ENCODE data around the gene CYP26C1. TPM values are rescaled to one million over a fixed set of nuclear protein-coding genes. Genes with fewer than 3 reads are reported as not detected.

The CYP26C1 gene
- total and polyA plus RNA-seq, 2 donors, result not detected

- WGBS, result 21% methylated on average over 45 of the region's 45 CpGs
- Histone ChIP-seq H3K27ac (ENCODE audit: low read depth) (no peak overlapping the region), H3K4me1 (ENCODE audit: insufficient read depth) (peaks cover 1% of the 10 kb centered on the region), H3K4me3 (ENCODE audit: low read depth, low read length) (no peak overlapping the region), H3K36me3 (ENCODE audit: insufficient read depth) (no peaks in the 10 kb centered on the region)
- DNase-seq (ENCODE audit: extremely low spot score), result no peak
These were observed 442 bp downstream of the CYP26C1 start for GRCh38 chr10:93060887-93061593.

GRCh38 chr10:93061594-93062513 is 1.3 kb downstream of the CYP26C1 start:
- Histone ChIP-seq H3K36me3 (ENCODE audit: insufficient read depth) (no peaks in the 10 kb centered on the region), H3K4me3 (ENCODE audit: low read depth, low read length) (peak overlapping the region; percentile 8), H3K27ac (ENCODE audit: low read depth) (no peak overlapping the region), H3K4me1 (ENCODE audit: insufficient read depth) (peaks cover 1% of the 10 kb centered on the region)
- DNase-seq (ENCODE audit: extremely low spot score), result no peak
- WGBS, result 7% methylated on average over 57 of the region's 57 CpGs

DNA sequence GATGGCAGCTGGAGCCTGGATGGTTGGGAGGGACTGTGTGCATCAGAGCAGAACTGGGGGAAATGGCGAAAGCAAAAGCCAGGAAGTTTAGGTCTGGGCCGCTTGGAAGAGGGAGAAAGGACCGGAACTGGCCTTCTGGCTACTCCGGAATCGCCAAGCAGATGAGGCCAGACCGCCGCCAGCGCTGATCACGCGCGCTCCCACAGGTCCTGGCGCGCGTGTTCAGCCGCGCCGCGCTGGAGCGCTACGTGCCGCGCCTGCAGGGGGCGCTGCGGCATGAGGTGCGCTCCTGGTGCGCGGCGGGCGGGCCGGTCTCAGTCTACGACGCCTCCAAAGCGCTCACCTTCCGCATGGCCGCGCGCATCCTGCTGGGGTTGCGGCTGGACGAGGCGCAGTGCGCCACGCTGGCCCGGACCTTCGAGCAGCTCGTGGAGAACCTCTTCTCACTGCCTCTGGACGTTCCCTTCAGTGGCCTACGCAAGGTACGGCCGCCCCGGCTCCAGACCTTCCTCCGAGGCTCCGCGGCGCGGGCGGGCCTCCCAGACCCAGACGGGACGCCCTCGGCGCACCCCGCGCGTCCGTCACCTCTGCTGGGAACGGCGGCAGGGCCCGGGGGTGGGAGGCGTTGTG is 2.0 kb downstream of the CYP26C1 start:
- Histone ChIP-seq H3K4me3 (ENCODE audit: low read depth, low read length) (peak overlapping the region; percentile 8), H3K36me3 (ENCODE audit: insufficient read depth) (no peaks in the 10 kb centered on the region), H3K4me1 (ENCODE audit: insufficient read depth) (peaks cover 1% of the 10 kb centered on the region), H3K27ac (ENCODE audit: low read depth) (no peak overlapping the region)
- no peak for DNase-seq (ENCODE audit: extremely low spot score)
- WGBS, result under 1% methylated on average over 68 of the region's 68 CpGs

- no peak overlapping the region for H3K27ac ChIP-seq (ENCODE audit: low read depth)
- peaks cover 1% of the 10 kb centered on the region for H3K4me1 ChIP-seq (ENCODE audit: insufficient read depth)
- 12% methylated on average over 43 of the region's 43 CpGs for WGBS
- no peak overlapping the region for H3K4me3 ChIP-seq (ENCODE audit: low read depth, low read length)
- no peaks in the 10 kb centered on the region for H3K36me3 ChIP-seq (ENCODE audit: insufficient read depth)
- DNase-seq (ENCODE audit: extremely low spot score), result no peak
These were observed 2.8 kb downstream of the CYP26C1 start for GRCh38 chr10:93063144-93063976.

DNA sequence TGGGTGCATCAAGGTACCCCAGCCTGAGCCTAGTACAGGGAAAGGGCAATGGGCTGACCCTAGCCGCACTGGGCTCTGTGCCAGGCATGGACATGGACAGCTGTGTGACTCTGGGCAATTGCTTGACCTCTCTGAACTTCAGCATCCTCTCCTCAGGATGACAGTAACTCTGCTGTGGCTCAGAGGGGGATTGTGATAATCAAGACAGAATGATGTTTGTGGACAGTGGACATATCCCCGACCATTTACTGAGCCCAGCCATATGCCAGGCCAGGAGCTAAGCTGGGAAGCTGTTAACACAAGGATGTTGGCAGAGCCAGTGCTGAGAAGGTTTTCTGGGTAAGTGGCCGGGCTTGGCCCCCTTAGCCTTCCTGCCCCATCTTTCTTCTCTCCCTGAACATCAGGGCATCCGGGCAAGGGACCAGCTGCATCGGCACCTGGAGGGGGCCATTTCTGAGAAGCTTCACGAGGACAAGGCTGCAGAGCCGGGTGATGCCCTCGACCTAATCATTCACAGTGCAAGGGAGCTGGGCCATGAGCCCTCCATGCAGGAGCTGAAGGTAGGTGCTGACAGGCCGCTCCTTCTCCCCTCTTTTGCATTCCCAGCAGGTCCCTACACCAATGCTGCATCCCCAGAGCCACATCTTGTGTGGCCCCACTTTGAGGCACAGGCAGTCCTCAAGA is 3.5 kb downstream of the CYP26C1 start:
- Histone ChIP-seq H3K4me1 (ENCODE audit: insufficient read depth) (peaks cover 1% of the 10 kb centered on the region), H3K36me3 (ENCODE audit: insufficient read depth) (no peaks in the 10 kb centered on the region), H3K4me3 (ENCODE audit: low read depth, low read length) (no peak overlapping the region), H3K27ac (ENCODE audit: low read depth) (no peak overlapping the region)
- DNase-seq (ENCODE audit: extremely low spot score), result no peak
- 73% methylated on average over 9 of the region's 9 CpGs for WGBS

DNA sequence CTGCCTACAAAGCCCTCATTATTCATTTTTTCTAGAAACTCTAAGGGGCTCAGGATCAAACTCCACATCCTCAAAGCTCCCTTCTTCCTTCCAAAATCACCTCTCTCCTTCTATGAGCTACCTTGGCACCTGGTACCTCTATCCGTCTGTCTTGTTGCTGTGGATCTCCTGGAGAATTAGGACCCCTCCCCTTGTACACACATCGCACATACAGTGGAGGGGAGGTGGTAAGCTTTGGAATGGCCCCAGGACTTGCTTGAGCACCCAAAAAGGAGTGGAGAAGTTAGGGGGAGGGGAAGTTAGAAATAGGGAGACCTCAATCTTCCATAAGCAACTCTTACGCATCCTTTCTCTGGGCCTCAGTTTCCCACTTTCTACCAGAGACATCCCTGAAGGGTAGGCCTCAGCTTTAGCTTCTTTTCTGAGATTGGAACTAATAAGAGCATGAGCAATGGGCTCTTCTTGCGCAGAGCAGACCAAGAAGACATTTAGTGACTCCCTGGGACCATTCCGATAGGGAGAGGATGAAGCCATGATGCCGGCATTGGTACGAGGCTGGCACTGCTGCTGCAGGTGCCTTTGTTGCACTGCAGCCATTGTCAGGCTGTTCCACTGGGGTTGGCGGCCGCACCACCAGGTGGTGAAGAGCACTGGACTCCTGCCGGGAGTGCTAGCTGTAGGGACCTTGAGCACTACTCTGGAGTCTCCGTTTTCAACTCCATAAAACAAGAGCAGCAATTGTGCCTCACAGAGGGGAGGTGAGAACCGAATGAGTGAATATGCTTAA is 4.5 kb downstream of the CYP26C1 start:
- Histone ChIP-seq H3K36me3 (ENCODE audit: insufficient read depth) (no peaks in the 10 kb centered on the region), H3K4me1 (ENCODE audit: insufficient read depth) (peaks cover 1% of the 10 kb centered on the region), H3K4me3 (ENCODE audit: low read depth, low read length) (no peak overlapping the region), H3K27ac (ENCODE audit: low read depth) (no peak overlapping the region)
- no peak for DNase-seq (ENCODE audit: extremely low spot score)
- 63% methylated on average over 12 of the region's 12 CpGs for WGBS

- peaks cover 1% of the 10 kb centered on the region for H3K4me1 ChIP-seq (ENCODE audit: insufficient read depth)
- no peaks in the 10 kb centered on the region for H3K36me3 ChIP-seq (ENCODE audit: insufficient read depth)
- no peak for DNase-seq (ENCODE audit: extremely low spot score)
- peak overlapping the region; percentile 5 for H3K4me3 ChIP-seq (ENCODE audit: low read depth, low read length)
- no peak overlapping the region for H3K27ac ChIP-seq (ENCODE audit: low read depth)
- 3% methylated on average over 81 of the region's 81 CpGs for WGBS
These were observed 5.3 kb downstream of the CYP26C1 start for GRCh38 chr10:93065675-93066543.

DNA sequence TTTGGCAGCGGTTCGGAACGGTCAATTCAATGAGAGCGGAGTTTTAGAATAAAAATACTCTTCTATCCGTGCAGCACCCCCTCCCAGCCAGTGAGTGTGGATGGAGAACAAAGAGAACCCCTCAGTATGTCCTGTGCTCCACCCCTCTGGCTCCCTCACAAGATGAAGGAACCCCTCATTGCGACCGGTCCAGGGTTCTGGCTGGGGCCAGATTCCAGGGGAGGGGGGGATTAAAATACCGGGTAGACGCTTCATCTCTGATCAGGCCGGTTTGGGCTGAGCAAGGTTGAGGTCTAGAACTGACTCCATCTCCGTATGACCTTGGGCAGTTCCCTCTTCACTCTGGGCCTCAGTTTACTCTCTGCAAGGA is 5.9 kb downstream of the CYP26C1 start:
- 12% methylated on average over 11 of the region's 11 CpGs for WGBS
- no peaks in the 10 kb centered on the region for H3K36me3 ChIP-seq (ENCODE audit: insufficient read depth)
- H3K4me1 ChIP-seq (ENCODE audit: insufficient read depth), result peaks cover 1% of the 10 kb centered on the region
- DNase-seq (ENCODE audit: extremely low spot score), result no peak
- no peak overlapping the region for H3K4me3 ChIP-seq (ENCODE audit: low read depth, low read length)
- no peak overlapping the region for H3K27ac ChIP-seq (ENCODE audit: low read depth)

DNA sequence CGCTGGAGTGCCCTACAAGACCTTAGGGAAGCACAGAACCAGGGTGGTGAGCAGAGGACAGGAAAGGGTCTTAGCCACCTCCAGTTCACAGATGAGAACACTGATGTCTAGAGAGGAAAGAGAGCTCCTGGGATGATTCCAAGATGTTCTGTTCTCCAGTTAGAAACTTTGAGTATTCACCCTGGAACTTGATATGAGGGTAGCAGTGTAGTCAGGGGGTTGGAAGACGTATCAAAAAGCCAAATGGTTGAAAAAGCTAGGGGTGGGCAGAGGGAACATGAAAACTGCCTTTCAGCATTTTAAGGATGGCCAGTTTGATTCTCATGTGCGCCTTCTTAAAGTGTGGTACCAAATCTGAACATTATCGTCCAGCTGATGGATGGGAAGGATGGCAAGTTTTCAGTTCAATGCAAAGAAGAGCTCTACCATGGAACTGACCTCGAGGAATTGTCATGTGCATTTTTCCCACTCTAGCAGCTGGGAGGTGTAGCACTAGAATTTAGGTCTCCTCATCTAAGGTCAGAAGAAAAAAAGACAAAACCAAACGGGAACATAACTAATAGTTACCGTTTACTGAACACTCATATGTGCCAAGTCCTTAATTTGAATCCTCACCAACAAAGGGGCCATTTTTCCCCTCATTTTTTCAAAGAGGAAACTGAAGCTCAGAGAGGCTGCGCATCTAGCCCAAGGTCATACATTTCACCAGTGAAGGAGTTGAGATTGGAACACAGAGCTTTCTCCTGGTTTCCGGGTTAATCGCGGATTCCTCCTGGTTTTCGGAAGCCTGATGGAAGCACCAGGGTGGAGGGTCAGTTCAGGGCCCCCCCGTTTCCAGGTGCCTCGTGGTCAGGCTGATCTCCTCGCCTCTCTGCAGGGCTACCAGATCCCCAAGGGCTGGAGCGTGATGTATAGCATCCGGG is 7.1 kb downstream of the CYP26C1 start:
- 9% methylated on average over 17 of the region's 17 CpGs for WGBS
- H3K4me1 ChIP-seq (ENCODE audit: insufficient read depth), result peaks cover 1% of the 10 kb centered on the region
- H3K4me3 ChIP-seq (ENCODE audit: low read depth, low read length), result no peak overlapping the region
- DNase-seq (ENCODE audit: extremely low spot score), result no peak
- no peaks in the 10 kb centered on the region for H3K36me3 ChIP-seq (ENCODE audit: insufficient read depth)
- no peak overlapping the region for H3K27ac ChIP-seq (ENCODE audit: low read depth)

DNA sequence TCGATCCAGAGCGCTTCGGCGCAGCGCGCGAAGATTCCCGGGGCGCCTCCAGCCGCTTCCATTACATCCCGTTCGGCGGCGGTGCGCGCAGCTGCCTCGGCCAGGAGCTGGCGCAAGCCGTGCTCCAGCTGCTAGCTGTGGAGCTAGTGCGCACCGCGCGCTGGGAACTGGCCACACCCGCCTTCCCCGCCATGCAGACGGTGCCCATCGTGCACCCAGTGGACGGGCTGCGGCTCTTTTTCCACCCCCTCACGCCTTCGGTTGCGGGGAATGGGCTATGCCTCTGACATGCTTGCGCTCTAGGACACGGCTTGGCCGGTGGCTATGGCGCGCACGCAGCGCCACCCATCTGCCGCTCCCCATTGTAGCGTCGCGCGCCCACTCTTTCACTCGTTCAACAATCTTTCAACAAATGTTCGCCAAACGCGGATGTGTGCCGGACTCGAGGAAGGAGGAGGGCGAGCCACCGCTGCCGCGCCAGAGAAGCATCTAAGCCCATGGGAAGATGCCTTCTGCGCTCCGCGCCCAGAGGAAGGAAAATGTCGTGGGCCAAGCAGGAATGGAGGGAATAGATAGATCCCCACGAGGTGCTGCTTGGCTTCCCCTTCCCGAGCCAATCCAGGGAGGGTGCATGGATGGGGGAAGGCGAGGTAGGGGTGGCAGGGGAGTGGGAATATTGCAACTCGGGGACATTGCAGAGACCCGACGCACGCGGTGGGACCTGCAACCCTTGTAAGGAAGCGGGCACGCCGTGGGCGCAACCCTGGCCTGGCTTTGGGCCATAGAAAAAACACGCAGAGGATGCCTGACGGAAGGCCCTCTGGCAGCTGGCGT is 8.0 kb downstream of the CYP26C1 start:
- Histone ChIP-seq H3K4me3 (ENCODE audit: low read depth, low read length) (no peak overlapping the region), H3K4me1 (ENCODE audit: insufficient read depth) (no peaks in the 10 kb centered on the region), H3K36me3 (ENCODE audit: insufficient read depth) (no peaks in the 10 kb centered on the region), H3K27ac (ENCODE audit: low read depth) (no peak overlapping the region)
- WGBS, result 2% methylated on average over 73 of the region's 73 CpGs
- no peak for DNase-seq (ENCODE audit: extremely low spot score)
